WTC11 (cell line): ENCODE results near the gene CGB5. TPM values are rescaled to one million over a fixed set of nuclear protein-coding genes. Genes with fewer than 3 reads are reported as not detected.
"Not testable (repeated sequence)": the region's sequence is repeated elsewhere in the genome, so short reads cannot be mapped to it uniquely, and the experiment has no call there.

Experiments used
- ATAC-seq: fragments of 200-7000 bp; cut with Tn5 transposase; 2 replicates; pipeline ENCODE4 v1.10.0; 2021; ENCODE audit warnings: mild to moderate bottlenecking, moderate library complexity
- CTCF ChIA-PET: fragments of 300-600 bp; sonication (Branson Sonifier 250); formaldehyde crosslinking; loops from one replicate; lab custom pipeline; 2021; ENCODE audit warnings: antibody characterized with exemption; lab: Charles Lee
- POLR2A ChIA-PET: fragments of 350-600 bp; sonication (Branson Sonifier 250); formaldehyde crosslinking; loops from one replicate; lab custom pipeline; 2021; ENCODE audit warnings: antibody characterized with exemption; lab: Charles Lee
- DNase-seq: peaks from one replicate; pipeline ENCODE4 v3.0.0; 2021; ENCODE audit warnings: low spot score
- H3K27ac Mint-ChIP-seq: 2 replicates; pipeline ENCODE4 v1.8.0; 2021; ENCODE audit warnings: mixed read lengths
- H3K27me3 Mint-ChIP-seq: 2 replicates; pipeline ENCODE4 v1.8.0; 2021; ENCODE audit warnings: low read depth, mild to moderate bottlenecking, moderate library complexity, mixed read lengths
- H3K36me3 Mint-ChIP-seq: 2 replicates; pipeline ENCODE4 v1.8.0; 2021; ENCODE audit warnings: mixed read lengths
- H3K4me1 Mint-ChIP-seq: 2 replicates; pipeline ENCODE4 v1.8.0; 2022; ENCODE audit warnings: mixed read lengths
- H3K4me3 Mint-ChIP-seq: 2 replicates; pipeline ENCODE4 v1.8.0; 2021; ENCODE audit warnings: mild to moderate bottlenecking, moderate library complexity, mixed read lengths
- H3K9me3 Mint-ChIP-seq: 2 replicates; pipeline ENCODE4 v1.8.0; 2021; ENCODE audit warnings: mixed read lengths
- CREM ChIP-seq: sonication (generic); formaldehyde crosslinking; IDR thresholded peaks from 2 replicates; pipeline ENCODE4 v1.8.1; 2022; ENCODE audit warnings: mild to moderate bottlenecking, missing genetic modification reagents, moderate library complexity
- CTCF ChIP-seq: fragments of 200-600 bp; IDR thresholded peaks from 2 replicates; pipeline ENCODE4 v1.8.0; 2022; ENCODE audit warnings: antibody characterized with exemption
- HMGXB4 ChIP-seq: sonication (generic); formaldehyde crosslinking; IDR thresholded peaks from 2 replicates; pipeline ENCODE4 v1.8.1; 2023; ENCODE audit warnings: mild to moderate bottlenecking, moderate library complexity, missing genetic modification reagents
- NFYB ChIP-seq: sonication (generic); formaldehyde crosslinking; conservative IDR thresholded peaks from 2 replicates; pipeline ENCODE4 v1.8.0; 2022; ENCODE audit warnings: low read depth, missing genetic modification reagents
- PRRX2 ChIP-seq: fragments of 250-450 bp; sonication (Bioruptor Pico); IDR thresholded peaks from 2 replicates; pipeline ENCODE4 v1.8.0; 2021; ENCODE audit warnings: mild to moderate bottlenecking
- total RNA-seq: library from RNA; stranded (reverse); gene quantifications from 3 replicates; pipeline ENCODE4 v1.2.3, GENCODE V29; 2021

Gene CGB5
- total RNA-seq, 1 experiment from 2014 or later, result 0.35 TPM

GRCh38 chr19:49025599-49025998 is 18.0 kb upstream of the CGB5 start:
- H3K36me3 Mint-ChIP-seq, DNase-seq, ATAC-seq, H3K4me1 Mint-ChIP-seq, H3K4me3 Mint-ChIP-seq, H3K27ac Mint-ChIP-seq, POLR2A ChIA-PET, CTCF ChIA-PET, H3K9me3 Mint-ChIP-seq: not testable (repeated sequence)
- peaks cover 44% of the 10 kb centered on the region for H3K27me3 Mint-ChIP-seq

- ATAC-seq, H3K36me3 Mint-ChIP-seq, H3K4me3 Mint-ChIP-seq, H3K27ac Mint-ChIP-seq, H3K4me1 Mint-ChIP-seq, H3K9me3 Mint-ChIP-seq, POLR2A ChIA-PET, DNase-seq: not testable (repeated sequence)
- H3K27me3 Mint-ChIP-seq, result peaks cover 37% of the 10 kb centered on the region
- CTCF ChIA-PET, result interaction anchor here (0.7 to 2.0 kb wide), 5 partner anchors 9 to 197 kb away, joined by 3 to 6 read pairs (median 4); no protein-coding TSS in a partner anchor
Measured at GRCh38 chr19:49028686-49029085, 15.0 kb upstream of the CGB5 start.

GRCh38 chr19:49029749-49030148 is 13.9 kb upstream of the CGB5 start:
- H3K27ac Mint-ChIP-seq, POLR2A ChIA-PET, H3K4me1 Mint-ChIP-seq, H3K36me3 Mint-ChIP-seq, H3K9me3 Mint-ChIP-seq, ATAC-seq, DNase-seq, H3K4me3 Mint-ChIP-seq: not testable (repeated sequence)
- CTCF ChIA-PET, result interaction anchor here (1.5 kb wide), 1 partner anchor 30 kb away, joined by 4 read pairs; no protein-coding TSS in a partner anchor
- H3K27me3 Mint-ChIP-seq, result peaks cover 37% of the 10 kb centered on the region

- POLR2A ChIA-PET, result not testable (repeated sequence)
- CTCF ChIA-PET, result interaction anchor here (1.5 kb wide), 1 partner anchor 30 kb away, joined by 4 read pairs; no protein-coding TSS in a partner anchor
Measured at GRCh38 chr19:49030323-49030722, 13.3 kb upstream of the CGB5 start.

GRCh38 chr19:49031642-49032301 is 11.9 kb upstream of the CGB5 start, which contains the start of gene CGB2:
CGB2 (plus strand) TSS chr19:49031890; CDS start chr19:49032096, 206 bp downstream.
- POLR2A ChIA-PET, H3K27ac Mint-ChIP-seq, H3K36me3 Mint-ChIP-seq, H3K9me3 Mint-ChIP-seq, H3K4me1 Mint-ChIP-seq: not testable (repeated sequence)
- CTCF ChIA-PET, result interaction anchor here (0.6 to 1.1 kb wide), 21 partner anchors 9 to 244 kb away, joined by 3 to 23 read pairs (median 4); partner anchors contain the start of genes CGB7, NTF4 and RUVBL2
- TF ChIP-seq HMGXB4 (CRISPR knock-in tag) (peak; percentile 67; the same call in 1 of the 2 replicates), CREM (CRISPR knock-in tag) (peak; percentile 66; the same call in 1 of the 2 replicates), PRRX2 (CRISPR knock-in tag) (0 out of 2 replicates have a peak, but pooled peaks have one; percentile 45), NFYB (CRISPR knock-in tag) (peak; percentile 61), CTCF (peak; percentile 92)
- peaks cover 32% of the 10 kb centered on the region for H3K27me3 Mint-ChIP-seq
- peak within 1 kb of the TSS; percentile 65 for H3K4me3 Mint-ChIP-seq
- peak; percentile 89 for DNase-seq
- ATAC-seq, result peak; percentile 90

More at GRCh38 chr19:49030323-49030722, 13.3 kb upstream of the CGB5 start:
- not testable (repeated sequence) for H3K27ac Mint-ChIP-seq, H3K4me3 Mint-ChIP-seq, H3K36me3 Mint-ChIP-seq, H3K4me1 Mint-ChIP-seq, ATAC-seq, H3K9me3 Mint-ChIP-seq, DNase-seq
- peaks cover 33% of the 10 kb centered on the region for H3K27me3 Mint-ChIP-seq

GRCh38 chr19:49036815-49037214 is 6.8 kb upstream of the CGB5 start, which contains the start of gene CGB1:
CGB1 (minus strand) TSS chr19:49036895; CDS start chr19:49036711, 184 bp downstream.
- Mint-ChIP-seq H3K4me3 (0 out of 2 replicates have a peak within 1 kb of the TSS, but pooled peaks have one; percentile 16), H3K27me3 (peaks cover 16% of the 10 kb centered on the region)
- ATAC-seq (peak; percentile 68), DNase-seq (peak; percentile 82)
- CTCF ChIA-PET, result interaction anchor here (0.6 kb wide), 1 partner anchor 64 kb away, joined by 6 read pairs; no protein-coding TSS in a partner anchor
- H3K9me3 Mint-ChIP-seq, H3K27ac Mint-ChIP-seq, POLR2A ChIA-PET, H3K4me1 Mint-ChIP-seq, H3K36me3 Mint-ChIP-seq: not testable (repeated sequence)
- TF ChIP-seq CTCF, result peak; percentile 91

- H3K9me3 Mint-ChIP-seq, CTCF ChIA-PET, H3K27ac Mint-ChIP-seq, H3K4me1 Mint-ChIP-seq, H3K36me3 Mint-ChIP-seq, H3K4me3 Mint-ChIP-seq, DNase-seq, POLR2A ChIA-PET, ATAC-seq: not testable (repeated sequence)
- peaks cover 13% of the 10 kb centered on the region for H3K27me3 Mint-ChIP-seq
Measured at GRCh38 chr19:49038111-49038510, 5.5 kb upstream of the CGB5 start.

GRCh38 chr19:49038557-49039276 is 4.9 kb upstream of the CGB5 start:
- H3K27me3 Mint-ChIP-seq, result peaks cover 13% of the 10 kb centered on the region
- H3K27ac Mint-ChIP-seq, ATAC-seq, H3K9me3 Mint-ChIP-seq, H3K4me1 Mint-ChIP-seq, CTCF ChIA-PET, H3K4me3 Mint-ChIP-seq, POLR2A ChIA-PET, H3K36me3 Mint-ChIP-seq, DNase-seq: not testable (repeated sequence)
